ENCODE data around the gene REM1.

REM1 gene

GRCh38 chr20:31523361-31524283 lies 48.5 kb downstream of the REM1 start:
- no peak for DNase-seq (ENCODE audit: low read depth in 2 of 2)

- DNase-seq (ENCODE audit: low read depth in 2 of 2) = no peak
Measured at GRCh38 chr20:31527266-31527665, 52.2 kb downstream of the REM1 start.
